ENCODE measurements around the gene MLLT1.

MLLT1 gene

GRCh38 chr19:6220385-6221191, 59.2 kb downstream of the MLLT1 start:
- DNase-seq: no peak

- DNase-seq: no peak
Observed at GRCh38 chr19:6219586-6220290, 60.0 kb downstream of the MLLT1 start.

GRCh38 chr19:6219147-6219525, 60.6 kb downstream of the MLLT1 start:
- DNase-seq: no peak

DNA sequence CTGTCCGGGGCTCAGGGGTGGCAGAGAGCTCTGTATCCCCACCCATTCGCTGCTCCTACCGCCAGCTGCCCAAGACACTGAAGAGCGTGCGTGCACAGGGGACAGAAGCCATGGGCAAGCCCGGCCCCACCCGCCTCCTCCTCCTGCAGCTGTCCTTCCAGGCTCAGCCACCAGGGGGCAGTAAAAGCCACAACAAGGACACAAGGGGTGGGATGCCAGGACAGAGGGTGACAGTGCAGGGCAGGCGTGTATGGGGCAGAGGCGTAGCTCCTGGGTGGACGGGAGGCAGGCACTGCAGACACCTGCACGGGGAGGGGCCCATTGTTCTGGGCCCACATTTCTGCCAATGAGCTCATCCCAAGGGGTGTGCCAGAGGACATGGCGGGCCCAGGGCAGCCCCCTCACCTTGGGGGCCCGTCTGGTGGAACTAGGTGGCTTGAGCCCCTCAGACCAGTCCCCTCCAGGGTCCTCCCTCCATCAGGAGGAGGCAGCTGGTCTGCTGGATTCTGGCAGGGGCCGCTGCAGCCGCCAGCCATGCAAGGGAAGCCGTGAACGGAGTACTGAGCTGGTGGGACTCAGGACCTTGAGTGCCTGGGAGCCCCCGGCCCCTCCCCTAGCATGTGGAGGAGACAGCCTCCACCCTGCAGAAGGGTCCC, 61.2 kb downstream of the MLLT1 start:
- DNase-seq: peak; percentile 93 to 97

GRCh38 chr19:6217752-6218334, 61.9 kb downstream of the MLLT1 start:
- no peak for DNase-seq

DNA sequence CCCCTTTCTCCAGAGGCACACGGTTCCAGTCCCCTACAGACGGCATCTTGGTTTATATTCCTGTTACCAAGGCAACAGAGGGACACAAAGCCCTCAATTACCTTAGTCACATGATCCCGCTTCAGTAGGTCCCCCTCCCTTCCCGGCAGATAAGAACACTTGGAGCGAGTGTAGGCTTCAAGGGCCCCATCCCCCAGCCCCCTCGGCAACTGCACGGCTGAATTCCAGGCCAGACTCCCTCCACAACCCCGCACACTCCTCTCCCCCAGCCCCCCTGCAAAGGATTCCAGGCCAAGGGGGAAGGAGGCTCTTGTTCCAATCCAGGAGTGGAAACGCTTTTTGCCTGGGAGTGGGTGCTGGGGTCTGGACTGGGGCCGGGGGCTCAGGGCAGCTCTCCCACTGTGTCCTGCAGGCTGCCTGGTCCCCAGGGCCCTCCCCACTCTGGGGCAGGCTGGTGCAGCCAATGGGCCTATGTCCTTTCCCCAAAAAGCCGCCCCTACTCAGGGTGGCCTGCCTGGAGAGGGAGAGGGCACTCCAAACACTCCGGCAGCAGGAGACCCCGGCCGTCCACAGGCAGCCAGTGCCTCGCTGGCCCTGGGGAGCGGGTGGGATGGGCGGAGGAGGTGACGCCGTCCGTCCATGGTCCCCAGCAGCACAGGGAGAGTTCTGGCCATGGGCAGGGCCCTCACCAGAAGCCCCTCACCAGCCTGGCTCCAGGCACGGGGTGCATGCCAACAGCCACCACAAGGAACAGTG, 62.6 kb downstream of the MLLT1 start:
- DNase-seq: no peak

GRCh38 chr19:6216236-6216995, 63.4 kb downstream of the MLLT1 start:
- DNase-seq: no peak

DNA sequence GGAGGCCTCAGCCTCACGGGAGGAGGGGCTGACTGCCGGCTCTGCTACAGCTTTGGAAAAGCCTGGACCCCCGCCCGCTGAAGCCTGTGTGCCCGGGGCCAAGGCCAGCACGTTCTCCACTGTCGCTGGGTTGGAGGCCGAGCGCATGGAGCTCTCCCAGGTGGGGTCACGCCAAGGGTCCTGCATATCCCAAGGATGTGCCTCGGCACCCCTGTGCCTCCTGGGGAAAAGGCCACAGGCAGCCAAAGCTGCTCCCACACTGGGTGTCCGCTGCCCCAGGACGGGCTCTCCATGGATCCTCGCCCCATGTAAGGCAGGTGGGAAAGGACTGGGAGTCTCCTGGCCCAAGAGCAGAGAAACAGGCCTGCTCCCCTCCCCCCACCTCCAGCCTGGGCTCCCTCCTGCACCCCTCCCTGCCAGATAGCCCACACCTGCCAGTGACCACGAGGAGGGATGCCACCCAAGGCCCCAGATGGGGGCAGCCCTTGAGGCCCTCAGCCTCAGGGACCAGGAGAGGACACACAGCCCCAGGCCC, 64.0 kb downstream of the MLLT1 start:
- DNase-seq: no peak

DNA sequence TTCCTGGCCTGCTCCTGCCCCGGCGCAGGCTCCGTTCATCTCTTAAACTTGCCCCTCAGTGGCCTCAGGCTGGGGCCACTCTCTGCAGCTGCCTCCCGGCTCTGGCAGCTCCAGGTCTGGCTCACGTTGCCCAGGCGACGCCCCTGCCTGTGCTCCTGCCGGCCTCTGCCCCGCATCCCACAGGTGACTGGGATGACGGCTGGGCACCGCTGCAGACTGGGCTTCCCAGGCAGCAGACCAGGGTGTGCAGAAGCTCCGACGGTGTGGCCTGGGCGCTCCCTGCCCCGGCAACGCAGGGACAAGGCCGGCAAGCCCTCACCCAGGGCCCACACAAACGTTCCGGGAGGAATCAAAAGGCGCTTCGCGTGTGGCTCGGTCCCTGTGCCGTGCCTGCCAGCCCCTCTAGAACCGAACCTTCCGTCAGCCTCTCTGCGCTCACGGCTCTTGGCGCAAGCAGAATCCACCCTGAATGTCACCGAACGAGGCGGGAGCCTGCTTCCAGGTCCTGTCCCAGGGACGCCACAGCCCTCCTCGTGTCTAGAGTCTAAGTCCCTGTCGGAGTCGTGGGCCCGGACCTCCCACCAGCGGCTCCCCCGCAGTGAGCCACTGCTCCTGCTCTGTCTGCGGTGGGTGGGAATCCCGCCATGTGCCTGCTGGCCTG, 64.8 kb downstream of the MLLT1 start:
- DNase-seq: no peak

GRCh38 chr19:6213696-6214641, 65.8 kb downstream of the MLLT1 start:
- no peak for DNase-seq

- DNase-seq: no peak
Observed at GRCh38 chr19:6213266-6213595, 66.5 kb downstream of the MLLT1 start.

- no peak for DNase-seq
Observed at GRCh38 chr19:6212403-6213265, 67.1 kb downstream of the MLLT1 start.

DNA sequence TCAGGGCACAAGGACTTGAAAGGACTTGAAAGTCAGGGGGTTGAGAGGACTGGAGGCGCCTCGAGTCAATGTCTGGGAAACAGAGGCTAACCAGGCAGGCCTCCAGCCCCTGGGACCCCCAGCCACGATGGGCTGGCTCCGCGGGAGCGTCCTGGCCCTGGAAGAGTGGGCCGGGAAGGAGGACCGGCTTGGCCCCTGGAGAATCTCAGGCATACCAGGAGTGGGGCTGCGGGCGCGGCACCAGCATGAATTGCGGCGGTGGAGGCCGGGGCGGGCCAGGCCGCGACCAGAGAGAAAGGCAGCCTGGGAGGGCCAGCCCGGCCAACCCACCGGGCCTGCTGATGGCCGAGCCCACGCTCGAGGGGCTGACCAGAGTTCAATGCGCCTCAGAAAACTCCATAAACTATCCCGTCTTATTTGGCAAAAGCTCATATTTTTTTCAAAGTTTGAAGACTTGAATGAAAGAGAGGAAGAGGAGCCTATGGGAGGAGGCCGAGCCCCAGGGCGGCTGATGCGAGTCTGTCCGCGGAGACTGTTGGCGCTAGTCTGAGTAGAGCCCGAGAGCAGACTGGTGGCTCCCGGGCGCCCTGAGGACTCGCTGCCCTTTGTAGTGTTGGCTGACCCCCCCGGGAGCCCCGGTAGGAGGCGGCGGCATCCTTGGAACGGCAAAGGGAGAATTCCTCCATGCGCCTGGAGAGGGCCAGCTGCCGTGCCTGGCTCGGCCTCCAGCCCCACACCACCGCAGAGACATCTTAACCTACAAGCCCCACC, 68.0 kb downstream of the MLLT1 start:
- no peak for DNase-seq

GRCh38 chr19:6210721-6211600, 68.8 kb downstream of the MLLT1 start:
- no peak for DNase-seq

- DNase-seq: no peak
Observed at GRCh38 chr19:6210091-6210490, 69.7 kb downstream of the MLLT1 start.

DNA sequence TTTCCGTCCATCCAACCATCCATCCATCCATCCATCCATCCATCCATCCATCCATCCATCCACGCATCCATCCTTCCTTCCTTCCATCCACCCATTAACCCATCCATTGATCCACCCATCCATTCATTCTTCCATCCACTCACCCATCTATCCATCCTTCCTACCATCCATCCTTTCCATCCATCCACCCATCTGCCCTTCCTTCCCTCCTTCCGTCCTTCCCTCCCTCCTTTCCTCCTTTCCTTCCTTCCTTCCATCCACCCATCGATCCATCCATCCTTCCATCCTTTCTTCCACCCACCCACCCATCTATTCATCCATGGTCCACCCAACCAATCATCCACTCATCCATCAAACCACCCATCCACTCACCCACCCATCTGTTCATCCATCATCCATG, 70.1 kb downstream of the MLLT1 start:
- DNase-seq: no peak

- no peak for DNase-seq
Observed at GRCh38 chr19:6209233-6209632, 70.5 kb downstream of the MLLT1 start.

Data from activated T-cell treated with anti-CD3 and anti-CD28 coated beads, Interleukin-2, amount 50 U/mL, for 48 hours (primary cell).